NCI-H226 (cell line): ENCODE results near the gene CAPNS1.
"Not testable (repeated sequence)": the region's sequence is repeated elsewhere in the genome, so short reads cannot be mapped to it uniquely, and the experiment has no call there.

Source experiments
- DNase-seq: peaks from one replicate; pipeline ENCODE4 v3.0.0-alpha.2; 2015

Gene CAPNS1

DNA sequence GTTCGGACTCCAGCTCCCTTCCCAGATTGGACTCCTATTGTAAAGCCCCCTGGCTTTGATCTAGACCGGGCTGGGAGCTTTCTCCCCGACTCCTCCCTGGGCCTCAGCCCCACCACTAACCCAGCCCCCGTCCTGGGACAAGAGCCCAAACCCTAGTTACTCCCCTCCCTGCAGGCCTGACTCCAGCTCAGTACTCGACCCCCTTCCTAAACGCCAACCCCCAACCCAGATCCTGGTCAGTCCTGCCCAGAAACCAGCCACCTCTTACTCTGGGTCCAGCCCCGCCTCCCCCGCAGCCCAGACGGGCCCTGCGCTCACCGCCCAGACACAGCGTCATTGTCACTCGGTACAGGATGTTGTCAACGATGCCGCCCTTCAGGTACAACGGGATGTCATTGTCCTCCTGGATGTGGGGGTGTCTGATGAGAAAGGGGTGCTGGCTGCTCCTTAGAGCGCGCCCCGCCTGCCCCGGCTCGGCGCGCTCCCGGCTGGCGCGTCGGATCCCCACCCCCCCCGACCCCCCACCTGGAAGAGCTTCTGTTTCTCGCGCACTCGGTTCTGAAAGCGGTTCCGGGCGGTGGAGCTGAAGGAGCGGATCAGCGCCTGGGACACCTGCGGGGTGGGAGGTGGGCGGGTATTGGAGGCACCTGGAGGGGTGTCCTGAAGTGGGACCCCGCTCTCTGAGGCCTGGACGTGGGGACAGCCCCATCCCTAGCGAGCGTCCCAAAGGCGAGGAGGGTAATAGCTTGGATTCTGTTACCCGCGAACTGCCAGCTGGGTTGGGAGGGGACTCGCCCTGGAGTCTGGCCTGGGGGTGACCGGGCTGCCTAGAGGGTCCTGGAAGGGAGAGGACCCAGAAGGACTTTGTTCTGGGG is 11.5 kb downstream of the CAPNS1 start:
- no peak for DNase-seq

DNA sequence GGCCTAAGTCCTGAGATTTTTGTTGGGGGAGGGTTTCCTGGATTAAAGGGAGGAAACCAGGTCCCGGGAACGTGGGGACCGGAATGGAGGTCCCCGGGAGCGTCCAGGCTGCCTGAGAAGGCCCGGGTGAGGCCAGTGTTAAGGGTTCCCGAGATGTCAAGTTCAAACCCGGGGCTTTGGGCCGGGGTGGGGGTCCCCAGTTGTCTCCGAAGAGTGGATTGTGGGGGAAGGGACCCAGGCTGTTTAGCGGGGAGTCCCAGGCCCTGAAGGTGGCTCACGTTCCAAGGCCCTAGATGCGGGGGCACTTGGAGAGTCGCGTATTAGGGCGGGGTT is 12.1 kb downstream of the CAPNS1 start:
- no peak for DNase-seq

DNA sequence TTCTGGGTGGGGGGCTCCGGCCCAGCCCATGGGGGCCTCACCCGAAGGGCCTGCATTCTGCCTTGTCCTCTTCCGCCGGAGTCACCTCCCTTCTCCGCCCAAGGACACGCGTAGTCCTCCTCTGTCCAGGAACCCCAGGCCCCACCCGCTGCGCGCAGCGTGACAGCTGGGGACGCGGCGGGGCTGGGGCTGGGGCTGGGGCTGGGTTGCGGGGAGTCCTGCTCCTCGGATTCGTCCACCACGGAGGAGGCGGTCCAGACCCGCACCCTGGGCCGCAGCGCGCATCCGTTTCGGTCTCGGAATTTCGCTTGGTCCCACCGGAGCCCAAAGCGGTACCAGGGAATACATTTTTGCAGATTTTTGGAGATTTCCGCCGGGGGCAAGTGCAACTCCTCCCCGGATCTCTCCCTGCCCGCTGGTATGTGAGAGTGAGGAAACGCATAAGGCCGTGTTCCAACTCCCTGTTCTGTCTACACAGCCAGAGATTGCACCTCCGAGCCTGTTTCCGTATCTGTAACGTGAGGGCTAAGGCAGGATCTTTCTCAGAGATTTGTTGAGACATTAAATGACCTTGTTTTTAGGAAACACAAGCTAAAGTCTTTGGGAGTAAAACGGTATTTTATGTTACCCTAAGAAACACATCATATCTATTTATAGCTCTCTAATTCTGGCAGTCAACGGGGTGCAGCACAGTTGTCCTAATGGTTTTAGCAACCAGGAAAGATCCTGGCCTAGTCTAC is 12.7 kb downstream of the CAPNS1 start, which contains the start of gene COX7A1:
COX7A1 (minus strand) TSS at position 96 of the 740 bp plus-strand sequence; CDS start at position 56, 40 bp downstream.
- DNase-seq = no peak

DNA sequence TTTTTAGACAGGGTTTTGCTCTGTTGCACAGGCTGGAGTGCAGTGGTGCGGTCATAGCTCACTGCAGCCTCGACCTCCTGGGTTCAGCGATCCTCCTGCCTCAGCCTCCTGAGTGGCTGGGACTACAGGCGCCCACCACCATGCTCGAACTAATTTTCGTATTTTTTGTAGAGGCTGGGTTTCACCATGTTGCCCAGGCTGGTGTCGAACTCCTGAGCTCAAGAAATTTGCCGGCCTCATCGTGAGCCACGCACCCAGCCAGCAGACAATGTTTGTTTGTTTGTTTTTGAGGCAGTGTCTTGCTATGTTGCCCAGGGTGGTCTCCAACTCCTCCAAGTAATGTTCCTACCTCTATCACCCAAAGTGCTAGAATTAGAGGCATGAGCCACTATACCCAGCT is 13.3 kb downstream of the CAPNS1 start:
- DNase-seq = no peak

- no peak for DNase-seq
Measured at GRCh38 chr19:36160821-36161596, 21.1 kb downstream of the CAPNS1 start.

DNA sequence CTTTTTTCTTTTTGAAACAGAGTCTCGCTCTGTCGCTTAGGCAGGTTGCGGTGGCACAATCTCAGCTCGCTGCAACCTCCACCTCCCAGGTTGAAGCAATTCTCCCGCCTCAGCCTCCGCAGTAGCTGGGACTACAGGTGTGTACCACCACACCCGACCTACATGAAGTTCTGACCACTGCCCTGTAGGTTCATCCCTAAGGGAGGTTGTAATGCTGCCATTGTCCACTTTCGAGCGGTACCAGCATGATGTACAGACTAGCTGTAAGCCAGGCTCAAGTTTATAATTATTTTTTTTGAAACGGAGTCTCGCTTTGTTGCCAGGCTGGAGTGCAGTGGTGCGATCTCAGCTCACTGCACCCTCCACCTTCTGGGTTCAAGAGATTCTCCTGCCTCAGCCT is 23.9 kb downstream of the CAPNS1 start:
- DNase-seq = no peak

GRCh38 chr19:36169084-36169760 is 29.4 kb downstream of the CAPNS1 start:
- DNase-seq = no peak

DNA sequence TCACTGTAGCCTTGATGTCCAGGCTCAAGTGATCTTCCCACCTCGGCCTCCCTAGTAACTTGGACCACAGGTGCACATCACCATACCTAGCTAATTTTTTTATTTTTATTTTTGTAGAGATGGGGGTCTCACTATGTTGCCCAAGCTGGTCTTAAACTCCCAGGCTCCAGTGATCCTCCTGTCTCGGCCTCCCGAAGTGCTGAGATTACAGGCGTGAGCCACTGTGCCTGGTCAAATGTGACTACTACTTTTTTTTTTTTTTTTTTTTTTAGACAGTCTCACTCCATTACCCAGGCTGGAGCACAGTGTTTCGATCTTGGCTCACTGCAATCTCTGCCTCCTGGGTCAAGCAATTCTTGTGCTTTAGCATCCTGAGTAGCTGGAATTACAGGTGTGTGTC is 33.0 kb downstream of the CAPNS1 start:
- no peak for DNase-seq

GRCh38 chr19:36173846-36174245 is 34.0 kb downstream of the CAPNS1 start:
- not testable (repeated sequence) for DNase-seq

- DNase-seq = not testable (repeated sequence)
Measured at GRCh38 chr19:36179077-36179476, 39.2 kb downstream of the CAPNS1 start.

DNA sequence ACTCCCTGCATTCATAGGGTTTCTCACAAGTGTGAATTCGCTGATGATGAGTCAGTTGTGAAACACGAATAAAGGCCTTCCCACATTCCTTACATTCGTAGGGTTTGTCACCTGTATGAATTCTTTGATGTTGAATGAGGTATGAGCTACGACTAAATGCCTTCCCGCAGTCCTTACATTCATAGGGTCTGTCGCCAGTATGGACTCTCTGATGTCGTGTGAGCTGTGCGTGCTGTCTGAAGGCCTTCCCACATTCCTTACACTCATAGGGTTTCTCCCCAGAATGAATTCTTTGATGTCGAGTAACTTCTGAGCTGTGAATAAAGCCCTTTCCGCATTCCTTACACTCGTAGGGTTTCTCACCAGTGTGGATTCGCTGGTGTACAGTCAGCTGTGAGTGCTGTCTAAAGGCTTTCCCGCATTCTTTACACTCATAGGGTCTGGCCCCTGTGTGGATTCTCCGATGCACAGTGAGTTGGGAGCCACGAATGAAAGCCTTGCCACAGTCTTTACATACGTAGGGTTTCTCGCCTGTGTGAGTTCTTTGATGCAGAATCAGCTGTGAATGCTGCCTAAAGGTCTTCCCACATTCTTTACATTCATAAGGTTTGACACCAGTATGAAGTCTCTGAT is 42.9 kb downstream of the CAPNS1 start:
- DNase-seq = peak; percentile 36

GRCh38 chr19:36183245-36183628 is 43.4 kb downstream of the CAPNS1 start:
- no peak for DNase-seq

GRCh38 chr19:36186722-36187121 is 46.9 kb downstream of the CAPNS1 start:
- DNase-seq = not testable (repeated sequence)

- DNase-seq = no peak
Measured at GRCh38 chr19:36196249-36196648, 56.4 kb downstream of the CAPNS1 start.

DNA sequence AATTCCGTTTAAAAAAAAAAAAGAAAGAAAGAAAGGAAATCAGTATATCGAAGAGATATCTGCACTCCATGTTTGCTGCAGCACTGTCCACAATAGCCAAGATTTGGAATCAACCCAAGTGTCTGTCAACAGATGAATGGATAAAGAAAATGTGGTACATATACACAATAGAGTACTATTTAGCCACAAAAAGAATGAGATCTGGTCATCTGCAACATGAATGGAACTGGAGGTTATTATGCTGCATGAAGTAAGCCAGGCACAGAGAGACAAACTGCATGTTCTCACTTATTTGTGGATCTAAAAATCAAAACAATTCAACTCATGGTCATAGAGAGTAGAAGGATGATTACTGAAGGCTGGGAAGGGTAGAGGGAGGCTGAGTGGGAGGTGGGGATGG is 58.3 kb downstream of the CAPNS1 start:
- no peak for DNase-seq
